Measurements from ENCODE around the gene ANKMY1.

DNA sequence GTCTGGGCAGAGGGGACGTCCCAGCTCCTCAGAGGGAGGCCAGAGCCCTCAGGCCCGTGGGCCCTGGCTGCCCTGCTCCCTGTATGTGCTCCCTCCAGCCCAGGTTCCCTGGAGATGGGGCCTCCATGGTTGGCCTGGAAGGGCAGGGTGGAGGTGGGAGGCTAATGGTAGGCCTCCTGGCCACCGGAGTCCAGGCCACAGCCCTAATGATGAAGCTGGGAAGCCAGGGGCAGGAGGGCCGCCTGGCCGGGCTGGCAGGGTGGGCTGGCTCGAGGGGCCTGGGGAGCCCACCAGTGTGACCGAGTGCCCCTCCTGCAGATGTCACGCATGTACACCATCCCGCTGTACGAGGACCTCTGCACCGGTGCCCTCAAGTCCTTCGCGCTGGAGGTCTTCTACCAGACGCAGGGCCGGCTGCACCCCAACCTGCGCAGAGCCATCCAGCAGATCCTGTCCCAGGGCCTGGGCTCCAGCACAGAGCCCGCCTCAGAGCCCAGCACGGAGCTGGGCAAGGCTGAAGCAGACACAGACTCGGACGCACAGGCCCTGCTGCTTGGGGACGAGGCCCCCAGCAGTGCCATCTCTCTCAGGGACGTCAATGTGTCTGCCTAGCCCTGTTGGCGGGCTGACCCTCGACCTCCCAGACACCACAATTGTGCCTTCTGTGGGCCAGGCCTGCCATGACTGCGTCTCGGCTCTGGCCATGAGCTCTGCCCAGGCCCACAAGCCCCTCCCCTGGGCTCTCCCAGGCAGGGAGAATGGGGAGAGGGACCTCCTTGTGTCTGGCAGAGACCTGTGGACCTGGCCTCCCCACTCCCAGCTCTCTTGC is 19.7 kb upstream of the ANKMY1 start:
- no peak for TF ChIP-seq POLR2A (IDR thresholded peaks at IDR 0.05)
- TF ChIP-seq, protein P1, sequence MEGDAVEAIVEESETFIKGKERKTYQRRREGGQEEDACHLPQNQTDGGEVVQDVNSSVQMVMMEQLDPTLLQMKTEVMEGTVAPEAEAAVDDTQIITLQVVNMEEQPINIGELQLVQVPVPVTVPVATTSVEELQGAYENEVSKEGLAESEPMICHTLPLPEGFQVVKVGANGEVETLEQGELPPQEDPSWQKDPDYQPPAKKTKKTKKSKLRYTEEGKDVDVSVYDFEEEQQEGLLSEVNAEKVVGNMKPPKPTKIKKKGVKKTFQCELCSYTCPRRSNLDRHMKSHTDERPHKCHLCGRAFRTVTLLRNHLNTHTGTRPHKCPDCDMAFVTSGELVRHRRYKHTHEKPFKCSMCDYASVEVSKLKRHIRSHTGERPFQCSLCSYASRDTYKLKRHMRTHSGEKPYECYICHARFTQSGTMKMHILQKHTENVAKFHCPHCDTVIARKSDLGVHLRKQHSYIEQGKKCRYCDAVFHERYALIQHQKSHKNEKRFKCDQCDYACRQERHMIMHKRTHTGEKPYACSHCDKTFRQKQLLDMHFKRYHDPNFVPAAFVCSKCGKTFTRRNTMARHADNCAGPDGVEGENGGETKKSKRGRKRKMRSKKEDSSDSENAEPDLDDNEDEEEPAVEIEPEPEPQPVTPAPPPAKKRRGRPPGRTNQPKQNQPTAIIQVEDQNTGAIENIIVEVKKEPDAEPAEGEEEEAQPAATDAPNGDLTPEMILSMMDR (IDR thresholded peaks at IDR 0.05): no peak
